ENCODE measurements around the gene CCT5. TPM values are rescaled to one million over a fixed set of nuclear protein-coding genes. Genes with fewer than 3 reads are reported as not detected.

The CCT5 gene
- total RNA-seq, 1 donor from 2014 or later: 202 TPM

- DNase-seq (ENCODE audit: low spot score): no peak
Measured at GRCh38 chr5:10275460-10275859, 25.4 kb downstream of the CCT5 start.

DNA sequence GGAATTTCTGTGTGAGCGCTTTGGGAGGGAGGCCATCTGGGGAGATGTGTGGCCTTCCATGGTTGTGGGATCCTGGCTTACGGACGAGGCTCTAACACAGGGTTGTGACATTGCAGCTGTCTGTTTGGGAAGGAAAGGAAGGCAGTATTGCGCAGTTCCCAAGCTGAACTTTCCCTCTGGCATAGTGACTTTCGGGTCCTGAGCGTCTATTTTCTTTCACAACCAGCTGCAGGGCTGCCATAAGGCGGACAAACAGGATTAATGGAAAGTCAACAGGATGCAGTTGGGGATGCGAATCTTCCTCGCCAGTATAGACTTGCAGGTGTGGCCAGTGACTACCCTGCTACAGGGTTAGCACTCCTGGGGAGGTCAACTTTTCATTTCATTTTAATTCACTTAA is 25.9 kb downstream of the CCT5 start:
- DNase-seq (ENCODE audit: low spot score): no peak

- no peak for DNase-seq (ENCODE audit: low spot score)
Measured at GRCh38 chr5:10276691-10277090, 26.6 kb downstream of the CCT5 start.

DNA sequence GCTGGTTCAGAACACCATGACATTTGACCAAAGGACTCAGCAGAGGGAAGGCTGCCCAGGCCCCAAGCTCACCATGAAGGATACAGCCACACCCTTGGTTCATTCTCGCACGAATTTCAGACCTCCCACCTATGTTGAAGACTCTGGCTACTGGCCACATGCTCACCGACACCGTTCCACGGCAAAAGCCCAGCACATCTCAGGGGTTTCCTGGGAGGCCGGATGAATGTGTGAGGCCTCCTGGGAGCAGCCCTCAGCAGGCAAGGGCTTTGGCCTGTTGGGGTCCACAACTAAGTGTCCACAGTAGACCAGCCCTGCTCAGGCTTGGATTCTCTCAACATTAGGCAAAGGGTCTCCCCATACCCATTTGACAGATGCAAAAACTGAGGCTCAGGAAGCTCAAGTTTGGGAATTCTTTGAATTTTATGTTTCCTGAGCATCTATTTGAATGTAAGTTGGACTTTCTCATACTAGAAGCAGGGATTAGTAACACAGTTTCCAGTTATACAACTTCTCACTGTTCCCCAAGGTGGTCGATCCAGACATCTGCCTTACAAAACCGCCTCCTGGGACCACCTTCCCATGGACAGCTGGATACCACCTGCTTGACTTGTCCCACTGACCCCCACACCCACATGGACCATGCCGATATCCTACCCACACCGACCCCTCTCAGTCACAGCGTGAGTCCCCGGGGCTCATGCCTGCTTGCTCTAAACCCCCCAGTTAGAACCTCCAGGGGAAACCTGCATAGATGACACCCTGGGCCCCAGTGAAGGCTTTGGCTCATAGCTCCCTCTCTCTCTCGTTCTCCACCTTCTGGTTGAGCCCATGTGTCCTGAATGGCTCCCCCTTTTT is 27.9 kb downstream of the CCT5 start:
- DNase-seq (ENCODE audit: low spot score): no peak

DNA sequence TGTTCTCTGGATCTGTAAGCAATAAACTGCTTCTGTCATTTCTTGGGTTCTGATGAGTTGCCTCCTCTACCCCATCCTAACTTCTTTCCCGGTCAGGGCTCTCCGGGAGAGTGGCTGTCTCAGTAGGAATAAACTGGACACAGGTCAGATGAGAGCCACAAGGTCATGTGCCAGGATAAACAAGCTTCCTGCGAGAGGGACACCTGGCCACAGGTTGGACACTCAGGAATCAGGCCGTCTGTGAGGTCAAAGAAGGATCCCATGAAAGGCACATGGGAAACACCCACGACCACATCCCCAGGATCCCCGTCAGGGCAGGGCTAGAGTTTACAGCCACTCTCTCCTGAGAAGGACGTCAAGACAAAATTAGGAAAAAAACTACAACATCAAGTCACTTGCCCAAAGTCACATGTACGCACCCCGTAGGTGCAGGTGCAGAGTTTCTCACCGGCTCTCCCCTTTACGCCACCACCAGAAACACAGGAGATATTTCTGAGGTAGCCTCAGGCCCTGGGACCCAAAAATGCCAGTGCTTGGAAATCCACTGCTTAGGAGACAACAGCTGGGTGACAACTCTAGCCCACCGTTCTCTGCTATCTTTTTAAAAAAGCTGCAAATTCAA is 28.7 kb downstream of the CCT5 start:
- DNase-seq (ENCODE audit: low spot score): no peak

- no peak for DNase-seq (ENCODE audit: low spot score)
Measured at GRCh38 chr5:10279328-10279727, 29.2 kb downstream of the CCT5 start.

- DNase-seq (ENCODE audit: low spot score): no peak
Measured at GRCh38 chr5:10279925-10280720, 30.0 kb downstream of the CCT5 start.

- peak; percentile 94 for DNase-seq (ENCODE audit: low spot score)
Measured at GRCh38 chr5:10283927-10284635, 34.0 kb downstream of the CCT5 start.

- peak; percentile 20 for DNase-seq (ENCODE audit: low spot score)
Measured at GRCh38 chr5:10285362-10285761, 35.3 kb downstream of the CCT5 start.

DNA sequence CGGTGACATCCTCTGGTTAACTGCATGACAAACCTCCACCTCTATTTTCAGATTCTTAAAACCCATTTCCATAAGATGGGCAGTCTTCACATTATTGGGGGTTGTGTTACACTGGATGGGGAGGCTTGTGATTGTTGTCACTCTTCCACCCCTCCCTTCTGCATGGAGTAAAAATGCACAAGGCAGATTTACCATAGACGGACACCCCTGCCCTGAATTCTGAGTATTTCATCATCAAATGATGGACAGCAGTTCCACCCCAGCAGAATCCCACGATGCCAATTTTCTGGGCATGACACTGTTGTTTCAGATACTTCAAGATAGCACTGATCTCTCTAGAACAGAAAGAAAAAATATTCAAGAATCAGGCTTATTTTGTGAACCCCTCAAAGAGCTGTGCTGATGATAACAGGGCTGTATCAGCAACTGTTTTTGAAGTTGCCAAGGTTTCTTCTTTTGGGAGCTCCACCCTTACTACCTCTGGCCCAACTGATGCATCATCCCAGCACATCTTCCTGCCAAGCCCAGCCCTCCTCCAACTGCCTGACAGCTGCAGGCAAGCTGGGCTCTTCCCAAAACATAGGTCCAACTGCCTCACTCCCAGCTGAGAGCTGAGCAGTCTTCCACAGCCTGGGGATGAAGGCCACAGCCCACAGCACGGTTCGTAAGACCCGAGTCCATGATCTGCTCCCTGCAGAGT is 36.2 kb downstream of the CCT5 start:
- DNase-seq (ENCODE audit: low spot score): peak; percentile 55

- no peak for DNase-seq (ENCODE audit: low spot score)
Measured at GRCh38 chr5:10286862-10287227, 36.8 kb downstream of the CCT5 start.

DNA sequence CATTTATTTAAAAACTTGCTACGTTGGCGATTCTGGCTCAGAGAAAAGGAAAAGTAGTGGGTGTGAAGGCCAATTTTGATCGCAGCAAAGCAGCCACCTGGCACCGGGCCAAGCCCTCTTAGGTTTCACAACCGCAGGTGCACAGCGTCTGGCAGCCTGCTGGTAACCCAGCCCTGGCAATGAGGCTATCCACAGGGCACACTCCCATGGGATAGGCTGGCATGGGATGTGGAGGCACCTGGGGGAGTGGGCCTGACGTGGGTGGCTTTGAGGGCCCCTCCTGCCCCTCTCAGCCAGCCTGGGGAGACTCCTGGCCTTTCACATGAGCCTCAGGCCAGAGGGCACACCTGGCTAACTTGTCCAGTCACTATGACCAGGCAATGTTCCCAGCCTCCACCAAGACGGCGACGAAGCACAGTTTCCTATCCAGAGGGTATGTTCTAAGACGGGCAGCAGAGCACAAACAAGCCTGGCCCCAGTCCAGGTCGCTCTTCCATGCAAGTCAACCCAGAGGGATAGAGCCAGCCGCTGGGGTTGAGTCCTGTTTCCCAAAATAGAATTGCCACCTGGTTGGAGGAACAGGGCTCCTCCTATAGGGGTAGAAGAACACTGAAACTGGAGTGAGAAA is 38.6 kb downstream of the CCT5 start:
- peak; percentile 89 for DNase-seq (ENCODE audit: low spot score)

DNA sequence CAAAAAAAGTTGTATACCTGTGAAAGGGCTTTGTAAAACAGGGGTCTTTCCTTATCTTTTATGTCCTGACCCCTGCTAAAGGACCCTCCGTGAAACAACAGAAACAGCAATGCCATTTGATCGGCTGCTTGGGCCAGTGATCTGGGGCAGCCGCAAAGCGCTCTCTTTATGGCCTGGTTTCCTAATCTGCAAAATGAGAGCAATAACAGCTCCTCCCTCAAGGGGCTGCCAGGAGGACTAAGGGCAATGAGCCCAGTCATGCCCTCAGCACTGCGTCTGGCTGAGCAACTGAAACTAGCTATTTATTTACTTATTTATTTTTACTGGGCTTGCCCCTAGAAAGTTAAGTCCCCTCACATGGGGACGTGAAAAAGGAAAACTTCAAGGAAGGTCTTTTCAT is 39.3 kb downstream of the CCT5 start:
- DNase-seq (ENCODE audit: low spot score): peak; percentile 59

DNA sequence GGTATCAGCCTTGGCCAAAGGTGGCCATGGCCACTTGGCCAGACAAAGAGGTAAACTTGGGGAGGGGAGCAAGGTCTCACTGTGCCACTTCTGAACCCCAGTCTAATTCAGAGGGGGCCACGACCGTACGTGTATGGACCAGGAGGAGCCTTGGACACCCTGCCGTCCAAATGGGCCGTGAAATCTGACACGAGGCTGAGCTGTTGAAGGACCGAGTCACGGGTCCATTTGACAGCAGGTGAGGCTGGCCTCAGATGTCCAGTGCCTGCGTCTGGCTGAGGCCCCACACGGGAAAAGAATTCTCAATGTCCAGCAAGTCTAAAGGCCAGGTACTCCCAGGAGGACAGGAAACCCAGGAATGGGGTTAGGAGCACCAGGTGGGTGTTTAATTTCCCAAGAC is 39.9 kb downstream of the CCT5 start:
- DNase-seq (ENCODE audit: low spot score): no peak

DNA sequence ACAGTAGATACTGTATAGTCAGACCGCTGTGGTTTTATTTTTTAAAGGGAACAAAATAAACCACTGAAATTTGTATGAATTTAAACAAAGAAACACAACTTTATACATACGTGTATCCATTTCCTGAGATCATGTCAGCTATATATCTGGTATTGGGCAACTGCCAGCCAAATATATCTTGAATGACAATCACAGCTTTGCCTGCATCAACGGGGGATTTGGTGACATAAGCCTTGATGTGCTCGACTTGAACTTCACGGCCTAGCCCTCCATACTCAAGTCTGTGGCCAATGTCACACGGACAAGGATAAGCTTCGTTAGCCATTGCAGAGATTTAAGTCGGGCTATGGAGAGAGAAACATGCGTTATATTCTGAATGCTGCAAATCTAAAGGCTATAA is 40.4 kb downstream of the CCT5 start:
- no peak for DNase-seq (ENCODE audit: low spot score)

DNA sequence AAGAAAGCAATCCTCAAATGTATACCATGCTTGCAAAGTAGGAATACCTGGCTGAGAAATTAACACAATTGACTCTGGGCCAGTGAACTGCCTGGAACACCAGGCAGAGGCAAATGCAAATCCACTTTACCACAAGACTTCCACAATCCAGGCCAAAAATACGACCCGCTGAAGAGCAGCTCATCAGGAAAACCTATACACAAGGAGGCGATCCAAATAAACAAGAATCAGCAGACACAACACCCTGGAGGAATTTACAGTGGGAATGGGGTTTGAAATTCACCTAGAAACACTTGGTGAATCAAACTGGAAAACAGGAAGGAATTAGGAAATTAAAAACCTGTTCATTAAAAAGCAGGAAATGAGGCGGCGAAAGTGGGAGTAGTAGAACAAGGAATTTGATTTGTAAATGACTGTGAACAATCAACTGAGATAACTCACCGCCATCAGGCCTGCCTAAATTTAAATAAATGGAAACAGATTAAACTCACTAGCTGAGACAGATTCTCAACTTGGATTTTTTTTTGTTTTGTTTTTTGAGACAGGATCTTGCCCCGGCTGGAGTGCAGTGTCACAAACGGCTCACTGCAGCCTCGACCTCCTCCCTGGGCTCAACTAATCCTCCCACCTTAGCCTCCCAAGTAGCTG is 41.7 kb downstream of the CCT5 start:
- no peak for DNase-seq (ENCODE audit: low spot score)

GRCh38 chr5:10293907-10294662 is 44.0 kb downstream of the CCT5 start:
- no peak for DNase-seq (ENCODE audit: low spot score)

GRCh38 chr5:10295619-10296326 is 45.7 kb downstream of the CCT5 start:
- DNase-seq (ENCODE audit: low spot score): no peak

Measured in mesenteric fat pad (tissue), 1 donor.